ENCODE results near the gene CHP1. TPM values are rescaled to one million over a fixed set of nuclear protein-coding genes. Genes with fewer than 3 reads are reported as not detected.
"Not testable (repeated sequence)": the region's sequence is repeated elsewhere in the genome, so short reads cannot be mapped to it uniquely, and the experiment has no call there.

Gene CHP1
- total and polyA plus RNA-seq, 8 donors = 51.2 to 207 (median 59.0) TPM

GRCh38 chr15:41235929-41236328, 4.9 kb downstream of the CHP1 start:
- intact Hi-C loops (cut with DNase I) = no loop called here
- Histone ChIP-seq H3K27ac (no peak overlapping the region), H3K4me3 (no peak overlapping the region), H3K27me3 (no peaks in the 10 kb centered on the region), H3K36me3 (peaks cover 0 to under 1% of the 10 kb centered on the region in 2 donors), H3K4me1 (peaks cover 14 to 30% of the 10 kb centered on the region in 2 donors), H3K9me3 (no peaks in the 10 kb centered on the region)
- DNase-seq (no peak), ATAC-seq (no peak)
- no peak for TF ChIP-seq CTCF (IDR thresholded peaks at IDR 0.05)

- TF ChIP-seq CTCF (IDR thresholded peaks at IDR 0.05) = no peak
- Histone ChIP-seq H3K4me3 (no peak overlapping the region), H3K27ac (no peak overlapping the region), H3K9me3 (no peaks in the 10 kb centered on the region), H3K4me1 (peaks cover 7 to 12% of the 10 kb centered on the region in 2 donors), H3K36me3 (peaks cover 0 to 18% of the 10 kb centered on the region in 2 donors), H3K27me3 (no peaks in the 10 kb centered on the region)
- DNase-seq = no peak
- intact Hi-C loops (cut with DNase I) = no loop called here
- no peak for ATAC-seq
These were observed 7.0 kb downstream of the CHP1 start for GRCh38 chr15:41238100-41238499.

- Histone ChIP-seq H3K27ac (no peak overlapping the region), H3K4me1 (peaks cover 0 to 3% of the 10 kb centered on the region in 2 donors), H3K36me3 (peaks cover 0 to 48% of the 10 kb centered on the region in 2 donors), H3K27me3 (no peaks in the 10 kb centered on the region), H3K9me3 (no peaks in the 10 kb centered on the region), H3K4me3 (no peak overlapping the region)
- intact Hi-C loops (cut with DNase I) = no loop called here
- no peak for TF ChIP-seq CTCF (IDR thresholded peaks at IDR 0.05)
- ATAC-seq = peak; percentile 46
- DNase-seq = peak in 1 of 4 donors; percentile 62
These were observed 10.3 kb downstream of the CHP1 start for GRCh38 chr15:41241221-41241964.

- H3K9me3 ChIP-seq; ATAC-seq; H3K27me3 ChIP-seq; intact Hi-C loops (cut with DNase I); H3K4me3 ChIP-seq; H3K4me1 ChIP-seq; DNase-seq: not testable (repeated sequence)
- H3K27ac ChIP-seq = peak overlapping the region in 1 of 2 donors; percentile 37
- peaks cover 0 to 44% of the 10 kb centered on the region in 2 donors for H3K36me3 ChIP-seq
These were observed 19.7 kb downstream of the CHP1 start for GRCh38 chr15:41250745-41251144.

- Histone ChIP-seq H3K4me1 (peaks cover 0 to 7% of the 10 kb centered on the region in 2 donors), H3K4me3 (no peak overlapping the region), H3K27ac (peak overlapping the region in 1 of 2 donors; percentile 37), H3K27me3 (no peaks in the 10 kb centered on the region), H3K9me3 (no peaks in the 10 kb centered on the region), H3K36me3 (peaks cover 0 to 37% of the 10 kb centered on the region in 2 donors)
- intact Hi-C loops (cut with DNase I) = no loop called here
- ATAC-seq (no peak), DNase-seq (no peak)
- TF ChIP-seq CTCF (IDR thresholded peaks at IDR 0.05) = no peak
These were observed 20.3 kb downstream of the CHP1 start for GRCh38 chr15:41251411-41251810.
